HCT116 (cell line): Measurements from ENCODE around the gene RNF182. TPM values are rescaled to one million over a fixed set of nuclear protein-coding genes. Genes with fewer than 3 reads are reported as not detected.

Source experiments
- ATAC-seq: fragments of 200-7000 bp; cut with Tn5 transposase; 2 replicates; pipeline ENCODE4 v1.9.1; 2020; ENCODE audit warnings: mild to moderate bottlenecking, moderate library complexity
- BruUV-seq: library from RNA; stranded (reverse); fragments of 400-500 nt; replicated peaks from 2 replicates; lab custom pipeline; 2021; lab: Mats Ljungman, UMichigan
- CTCF ChIA-PET: fragments of 300-600 bp; sonication (Branson Sonifier 250); formaldehyde crosslinking; loops from one replicate; lab custom pipeline; 2021; ENCODE audit warnings: antibody characterized with exemption; lab: Charles Lee
- POLR2A ChIA-PET: fragments of 300-600, 350-600 bp; sonication (Branson Sonifier 250); formaldehyde crosslinking; loops from one replicate; lab custom pipeline; 2021; ENCODE audit warnings: antibody characterized with exemption; lab: Charles Lee
- RAD21 ChIA-PET, 2 experiments: fragments of 300-600 bp; sonication (Branson Sonifier 250); formaldehyde crosslinking; loops; one replicate each; lab custom pipeline; 2023; ENCODE audit warnings: low total read pairs in 2 of 2; ENCODE audit not compliant: uncharacterized antibody in 2 of 2, unreplicated experiment in 2 of 2, low non-redundant PET in 1 of 2; lab: Charles Lee
- DNase-seq: peaks from one replicate; pipeline ENCODE4 v3.0.0-alpha.2; 2010; ENCODE audit warnings: low read depth, low spot score
- H2AFZ ChIP-seq: fragments of 200-600 bp; shearing (Covaris generic), sonication (generic); 2 replicates; pipeline ENCODE4 v1.6.1; 2017; ENCODE audit warnings: low read depth, mixed run types, mixed read lengths, antibody characterized with exemption, low read length; ENCODE audit not compliant: poor library complexity, severe bottlenecking
- H3K27ac ChIP-seq: 2 replicates; pipeline ENCODE4 v1.5.1; 2012; ENCODE audit warnings: low read depth, low read length
- H3K27me3 ChIP-seq: fragments of 200-600 bp; sonication (generic); 2 replicates; pipeline ENCODE4 v1.6.1; 2016; ENCODE audit warnings: mixed run types, low read length, mixed read lengths; ENCODE audit not compliant: insufficient read depth
- H3K36me3 ChIP-seq, 2 experiments: fragments of 200-500 bp in 1 of 2; fragments of 200-600 bp in 1 of 2; sonication (Bioruptor generic) in 1 of 2; sonication (generic) in 1 of 2; 2 replicates each; pipeline versions ENCODE4 v1.5.1 to v1.6.1; 2014 to 2016; ENCODE audit warnings: low read length in 2 of 2, inconsistent platforms in 1 of 2, mixed read lengths in 1 of 2, mixed run types in 1 of 2; ENCODE audit not compliant: insufficient read depth in 2 of 2, control insufficient read depth in 1 of 2
- H3K4me1 ChIP-seq, 2 experiments: fragments of 200-600 bp in 1 of 2; sonication (generic) in 1 of 2; 2 replicates each; pipeline versions ENCODE4 v1.5.1 to v1.6.1; 2012 to 2017; ENCODE audit warnings: low read length in 2 of 2, inconsistent platforms in 1 of 2, mild to moderate bottlenecking in 1 of 2, mixed read lengths in 1 of 2, mixed run types in 1 of 2, moderate library complexity in 1 of 2; ENCODE audit not compliant: insufficient read depth in 2 of 2, control insufficient read depth in 1 of 2
- H3K4me2 ChIP-seq: fragments of 200-600 bp; sonication (generic); 2 replicates; pipeline ENCODE4 v1.6.1; 2017; ENCODE audit warnings: mixed run types, low read length, mixed read lengths
- H3K4me3 ChIP-seq, 2 experiments: fragments of 200-600 bp in 1 of 2; sonication (generic) in 1 of 2; replicated peaks in 1 of 2; 2 replicates each; pipeline ENCODE4 v1.5.1; 2011 to 2016; ENCODE audit warnings: low read length in 2 of 2, control low read depth in 1 of 2, low read depth in 1 of 2, mild to moderate bottlenecking in 1 of 2, mixed read lengths in 1 of 2, mixed run types in 1 of 2
- H3K79me2 ChIP-seq: fragments of 200-600 bp; sonication (generic); 2 replicates; pipeline ENCODE4 v1.6.1; 2017; ENCODE audit warnings: mild to moderate bottlenecking, mixed run types, low read length, moderate library complexity, mixed read lengths; ENCODE audit not compliant: insufficient read depth
- H3K9ac ChIP-seq: fragments of 200-600 bp; sonication (generic); 2 replicates; pipeline ENCODE4 v1.6.1; 2016; ENCODE audit warnings: low read length, mixed read lengths
- H3K9me2 ChIP-seq: fragments of 200-600 bp; sonication (generic), shearing (Covaris generic); 2 replicates; pipeline ENCODE4 v1.6.1; 2017; ENCODE audit warnings: mixed run types, mild to moderate bottlenecking, moderate library complexity; ENCODE audit not compliant: insufficient read depth
- H3K9me3 ChIP-seq, 2 experiments: fragments of 200-500 bp in 1 of 2; fragments of 200-600 bp in 1 of 2; sonication (Bioruptor generic) in 1 of 2; sonication (generic) in 1 of 2; 2 replicates each; pipeline ENCODE4 v1.6.1; 2014 to 2017; ENCODE audit warnings: low read length in 2 of 2, mixed read lengths in 2 of 2, inconsistent platforms in 1 of 2, low read depth in 1 of 2, mild to moderate bottlenecking in 1 of 2, mixed run types in 1 of 2, moderate library complexity in 1 of 2; ENCODE audit not compliant: control insufficient read depth in 1 of 2, insufficient read depth in 1 of 2
- H4K20me1 ChIP-seq: fragments of 200-600 bp; sonication (generic), shearing (Covaris generic); 2 replicates; pipeline ENCODE4 v1.6.1; 2017; ENCODE audit warnings: mixed run types, mild to moderate bottlenecking, moderate library complexity; ENCODE audit not compliant: insufficient read depth
- CBX3 ChIP-seq: IDR thresholded peaks from 2 replicates; pipeline ENCODE4 v1.6.1; 2012; ENCODE audit warnings: low read depth
- CEBPB ChIP-seq: IDR thresholded peaks from 2 replicates; pipeline ENCODE4 v1.6.1; 2012; ENCODE audit warnings: low read depth
- EGR1 ChIP-seq: IDR thresholded peaks from 2 replicates; pipeline ENCODE4 v1.6.1; 2012; ENCODE audit warnings: low read depth
- EZH2 ChIP-seq: fragments of 200-600 bp; sonication (generic); IDR thresholded peaks from 2 replicates; pipeline ENCODE4 v1.6.1; 2017; ENCODE audit warnings: antibody characterized with exemption, mixed run types
- EZH2phosphoT487 ChIP-seq: fragments of 200-600 bp; IDR thresholded peaks from 2 replicates; pipeline ENCODE4 v1.6.1; 2018; ENCODE audit warnings: antibody characterized with exemption, borderline replicate concordance
- JUND ChIP-seq: IDR thresholded peaks from 2 replicates; pipeline ENCODE4 v1.6.1; 2012
- RAD21 ChIP-seq: IDR thresholded peaks from 2 replicates; pipeline ENCODE4 v1.6.1; 2012; ENCODE audit warnings: low read depth, mild to moderate bottlenecking
- SRF ChIP-seq: IDR thresholded peaks from 2 replicates; pipeline ENCODE4 v1.6.1; 2012; ENCODE audit warnings: low read depth
- YY1 ChIP-seq: IDR thresholded peaks from 2 replicates; pipeline ENCODE4 v1.6.1; 2011; ENCODE audit warnings: low read length, low read depth, moderate library complexity, mild to moderate bottlenecking; ENCODE audit not compliant: insufficient replicate concordance; ENCODE audit errors: extremely low read depth
- ZFX ChIP-seq: fragments of 450-650 bp; IDR thresholded peaks from 2 replicates; pipeline ENCODE4 v1.6.1; 2017
- ZNF274 ChIP-seq: fragments of 200-500 bp; sonication (Bioruptor generic); IDR thresholded peaks from 2 replicates; pipeline ENCODE4 v1.6.1; 2014; ENCODE audit warnings: mild to moderate bottlenecking, low read depth, low read length, inconsistent platforms
- intact Hi-C: fragments of 100-400 bp; cut with micrococcal nuclease; formaldehyde crosslinking; loops from 2 replicates; pipeline ENCODE4 v1.10.0; 2022
- total RNA-seq: library from RNA; stranded (reverse); gene quantifications from one replicate; pipeline ENCODE4 v1.2.1, GENCODE V29; 2021; ENCODE audit not compliant: unreplicated experiment
- TF ChIP-seq, protein P1 (sequence below): IDR thresholded peaks from 2 replicates; pipeline ENCODE4 v1.6.1; 2012
- TF ChIP-seq, protein P2 (sequence below), 3 experiments: fragments of 200-600 bp in 1 of 3; sonication (generic) in 1 of 3; IDR thresholded peaks in 2 of 3; conservative IDR thresholded peaks in 1 of 3; 2 replicates each; pipeline ENCODE4 v1.5.1; 2012 to 2017; ENCODE audit warnings: low read depth in 2 of 3, low read length in 2 of 3, antibody characterized with exemption in 1 of 3, borderline replicate concordance in 1 of 3, control low read depth in 1 of 3, mild to moderate bottlenecking in 1 of 3, mixed read lengths in 1 of 3, mixed run types in 1 of 3, moderate library complexity in 1 of 3; ENCODE audit not compliant: insufficient read depth in 1 of 3

Gene RNF182
- total RNA-seq, 1 experiment from 2014 or later = 6.5 TPM

DNA sequence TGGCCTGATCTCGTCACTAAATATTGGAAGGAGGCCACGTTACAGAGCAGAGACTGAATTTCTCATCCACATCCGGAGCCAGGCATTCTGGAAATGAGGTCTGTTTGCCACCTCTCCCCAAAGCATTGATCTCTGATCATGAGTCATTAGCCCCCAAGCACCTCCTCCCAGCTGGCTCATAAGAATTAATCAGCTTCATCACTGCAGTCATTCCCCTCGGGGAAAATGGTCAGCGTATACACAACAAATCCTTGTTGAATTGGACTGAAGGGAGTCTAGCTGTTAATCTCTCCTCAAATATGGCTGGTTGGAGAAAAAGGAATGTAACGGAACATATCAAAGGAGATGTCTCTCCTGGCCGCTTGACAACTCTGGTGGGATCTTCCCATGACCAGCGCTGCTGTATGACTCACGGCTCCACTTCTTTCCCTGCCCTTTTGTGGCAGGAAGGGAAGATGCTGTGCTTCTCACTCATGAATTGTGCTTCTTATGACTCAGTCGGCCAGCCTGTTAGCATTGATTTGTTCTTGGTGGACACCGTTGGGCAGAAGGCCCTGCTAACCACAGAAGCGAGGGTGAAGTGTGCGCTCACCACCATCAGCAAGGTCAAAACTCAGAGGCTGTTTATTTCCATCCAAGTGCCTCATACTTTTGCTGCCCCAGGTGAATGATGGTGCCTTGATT is 76.7 kb downstream of the RNF182 start (continued):
- TF ChIP-seq CEBPB (peak; percentile 72), CBX3 (peak; percentile 89), JUND (peak; percentile 93), ZNF274 (no peak)

DNA sequence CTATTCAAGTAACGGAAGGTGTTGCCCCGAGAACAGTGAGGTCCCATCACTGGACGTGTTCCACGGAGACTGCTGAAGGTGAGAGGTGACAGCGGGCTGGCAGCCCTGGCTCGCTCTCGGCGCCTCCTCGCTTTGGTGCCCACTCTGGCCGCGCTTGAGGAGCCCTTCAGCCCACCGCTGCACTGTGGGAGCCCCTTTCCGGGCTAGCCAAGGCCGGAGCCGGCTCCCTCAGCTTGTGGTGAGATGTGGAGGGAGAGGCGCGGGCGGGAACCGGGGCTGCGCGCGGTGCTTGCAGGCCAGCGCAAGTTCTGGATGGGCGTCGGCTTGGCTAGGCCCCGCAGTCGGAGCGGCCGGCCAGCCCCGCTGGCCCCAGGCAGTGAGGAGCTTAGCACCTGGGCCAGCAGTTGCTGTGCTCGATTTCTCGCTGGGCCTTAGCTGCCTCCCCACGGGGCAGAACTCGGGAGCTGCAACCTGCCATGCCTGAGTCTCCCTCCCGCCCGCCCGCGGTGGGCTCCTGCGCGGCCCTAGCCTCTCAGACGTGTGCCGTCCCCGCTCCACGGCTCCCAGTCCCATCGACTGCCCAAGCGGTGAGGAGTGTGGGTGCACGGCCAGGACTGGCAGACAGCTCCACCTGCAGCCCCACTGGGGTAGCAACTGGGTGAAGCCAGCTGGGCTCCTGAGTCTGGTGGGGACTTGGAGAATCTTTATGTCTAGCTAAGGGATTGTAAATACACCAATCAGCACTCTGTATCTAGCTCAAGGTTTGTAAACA is 77.6 kb downstream of the RNF182 start:
- H3K9ac ChIP-seq = no peak overlapping the region
- ATAC-seq = peak; percentile 49
- no peaks in the 10 kb centered on the region for H3K27me3 ChIP-seq
- POLR2A ChIA-PET = no interaction called here
- DNase-seq = peak; percentile 16
- intact Hi-C loops = no loop called here
- RAD21 ChIA-PET = interaction anchor here (0.7 to 1.9 kb wide), 6 partner anchors 77 to 94 kb away, joined by 3 to 8 read pairs (median 6); partner anchors contain the start of gene RNF182 (in 1 of the 2)
- BruUV-seq = no TSS peak
- peak overlapping the region; percentile 62 for H3K4me2 ChIP-seq
- CTCF ChIA-PET = interaction anchor here (0.6 to 1.8 kb wide), 6 partner anchors 44 to 94 kb away, joined by 3 to 14 read pairs (median 6); no protein-coding TSS in a partner anchor
- H3K4me3 ChIP-seq = no peak overlapping the region
- H3K9me3 ChIP-seq = no peaks in the 10 kb centered on the region
- no peaks in the 10 kb centered on the region for H3K9me2 ChIP-seq
- H3K4me1 ChIP-seq = peaks cover 16 to 33% of the 10 kb centered on the region in 2 experiments
- no peak overlapping the region for H2AFZ ChIP-seq
- H4K20me1 ChIP-seq = no peaks in the 10 kb centered on the region
- no peaks in the 10 kb centered on the region for H3K79me2 ChIP-seq
- peak overlapping the region; percentile 4 for H3K27ac ChIP-seq
- no peak for TF ChIP-seq EZH2phosphoT487
- no peak for TF ChIP-seq ZFX
- no peak for TF ChIP-seq EGR1
- no peak for TF ChIP-seq YY1
- peak; percentile 55 for TF ChIP-seq RAD21
- TF ChIP-seq JUND = no peak
- TF ChIP-seq EZH2 = no peak
- TF ChIP-seq, protein P1, sequence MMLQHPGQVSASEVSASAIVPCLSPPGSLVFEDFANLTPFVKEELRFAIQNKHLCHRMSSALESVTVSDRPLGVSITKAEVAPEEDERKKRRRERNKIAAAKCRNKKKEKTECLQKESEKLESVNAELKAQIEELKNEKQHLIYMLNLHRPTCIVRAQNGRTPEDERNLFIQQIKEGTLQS = no peak
- TF ChIP-seq, protein P2, sequence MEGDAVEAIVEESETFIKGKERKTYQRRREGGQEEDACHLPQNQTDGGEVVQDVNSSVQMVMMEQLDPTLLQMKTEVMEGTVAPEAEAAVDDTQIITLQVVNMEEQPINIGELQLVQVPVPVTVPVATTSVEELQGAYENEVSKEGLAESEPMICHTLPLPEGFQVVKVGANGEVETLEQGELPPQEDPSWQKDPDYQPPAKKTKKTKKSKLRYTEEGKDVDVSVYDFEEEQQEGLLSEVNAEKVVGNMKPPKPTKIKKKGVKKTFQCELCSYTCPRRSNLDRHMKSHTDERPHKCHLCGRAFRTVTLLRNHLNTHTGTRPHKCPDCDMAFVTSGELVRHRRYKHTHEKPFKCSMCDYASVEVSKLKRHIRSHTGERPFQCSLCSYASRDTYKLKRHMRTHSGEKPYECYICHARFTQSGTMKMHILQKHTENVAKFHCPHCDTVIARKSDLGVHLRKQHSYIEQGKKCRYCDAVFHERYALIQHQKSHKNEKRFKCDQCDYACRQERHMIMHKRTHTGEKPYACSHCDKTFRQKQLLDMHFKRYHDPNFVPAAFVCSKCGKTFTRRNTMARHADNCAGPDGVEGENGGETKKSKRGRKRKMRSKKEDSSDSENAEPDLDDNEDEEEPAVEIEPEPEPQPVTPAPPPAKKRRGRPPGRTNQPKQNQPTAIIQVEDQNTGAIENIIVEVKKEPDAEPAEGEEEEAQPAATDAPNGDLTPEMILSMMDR (IDR thresholded peaks at IDR 0.05 in 2 of 3, conservative IDR thresholded peaks at IDR 0.05 in 1 of 3; ENCODE audit: borderline replicate concordance in 1 of 3, insufficient read depth in 1 of 3, low read depth in 2 of 3, low read length in 2 of 3) = peak; percentile 10 to 24 (median 20); a peak in 3 of 6 replicates
- TF ChIP-seq SRF = no peak
- no peaks in the 10 kb centered on the region for H3K36me3 ChIP-seq
